Astrocyte of the spinal cord (primary cell): ENCODE data around the gene FGG.
"Not testable (repeated sequence)": the region's sequence is repeated elsewhere in the genome, so short reads cannot be mapped to it uniquely, and the experiment has no call there.

Source experiments
- DNase-seq: peaks from one replicate; pipeline ENCODE4 v3.0.0; 2011; ENCODE audit warnings: low read depth, low spot score
- H3K4me3 ChIP-seq: 2 replicates; pipeline ENCODE4 v1.5.1; 2011; ENCODE audit warnings: low read depth, mild to moderate bottlenecking, low read length, moderate library complexity
- CTCF ChIP-seq: IDR thresholded peaks from 2 replicates; pipeline ENCODE4 v1.5.1; 2012; ENCODE audit warnings: low read depth, mild to moderate bottlenecking, low read length, inconsistent platforms
- in situ Hi-C: cut with HindIII; loops from 2 replicates; pipeline ENCODE4 v1.10.0; 2017; ENCODE audit warnings: low sequenced_read_pairs

The FGG gene

GRCh38 chr4:154606728-154607723, 5.4 kb downstream of the FGG start:
- TF ChIP-seq CTCF = no peak
- H3K4me3 ChIP-seq = no peak overlapping the region
- no peak for DNase-seq
- in situ Hi-C loops = no loop called here

- no peak overlapping the region for H3K4me3 ChIP-seq
- in situ Hi-C loops = no loop called here
- DNase-seq = no peak
- TF ChIP-seq CTCF = no peak
These were observed 7.7 kb downstream of the FGG start for GRCh38 chr4:154604696-154605200.

GRCh38 chr4:154603033-154603943, 9.2 kb downstream of the FGG start:
- TF ChIP-seq CTCF = no peak
- in situ Hi-C loops = no loop called here
- H3K4me3 ChIP-seq = no peak overlapping the region
- no peak for DNase-seq

- in situ Hi-C loops = no loop called here
- H3K4me3 ChIP-seq = no peak overlapping the region
- no peak for TF ChIP-seq CTCF
- DNase-seq = no peak
These were observed 9.9 kb downstream of the FGG start for GRCh38 chr4:154602404-154603020.

- in situ Hi-C loops = no loop called here
- no peak overlapping the region for H3K4me3 ChIP-seq
- DNase-seq = no peak
- no peak for TF ChIP-seq CTCF
These were observed 14.4 kb downstream of the FGG start for GRCh38 chr4:154597798-154598774.

- in situ Hi-C loops, H3K4me3 ChIP-seq, DNase-seq: not testable (repeated sequence)
These were observed 15.2 kb downstream of the FGG start for GRCh38 chr4:154597281-154597680.
